Esophagus squamous epithelium (tissue), 4 donors: ENCODE data around the gene MCC.

Source experiments
- POLR2A ChIP-seq, 4 donors: fragments of 450-650 bp; IDR thresholded peaks; one replicate each; pipeline ENCODE4 v1.6.1; 2017; ENCODE audit warnings: antibody characterized with exemption in 4 of 4, mild to moderate bottlenecking in 4 of 4, moderate library complexity in 3 of 4
- TF ChIP-seq, protein P1 (sequence below), 6 experiments: fragments of 450-650 bp in 4 of 6; fragments of 200-600 bp in 2 of 6; sonication (generic) in 2 of 6; IDR thresholded peaks; one replicate each; pipeline ENCODE4 v1.5.1; 2016 to 2019; ENCODE audit warnings: antibody characterized with exemption in 6 of 6, mild to moderate bottlenecking in 4 of 6, moderate library complexity in 4 of 6

DNA sequence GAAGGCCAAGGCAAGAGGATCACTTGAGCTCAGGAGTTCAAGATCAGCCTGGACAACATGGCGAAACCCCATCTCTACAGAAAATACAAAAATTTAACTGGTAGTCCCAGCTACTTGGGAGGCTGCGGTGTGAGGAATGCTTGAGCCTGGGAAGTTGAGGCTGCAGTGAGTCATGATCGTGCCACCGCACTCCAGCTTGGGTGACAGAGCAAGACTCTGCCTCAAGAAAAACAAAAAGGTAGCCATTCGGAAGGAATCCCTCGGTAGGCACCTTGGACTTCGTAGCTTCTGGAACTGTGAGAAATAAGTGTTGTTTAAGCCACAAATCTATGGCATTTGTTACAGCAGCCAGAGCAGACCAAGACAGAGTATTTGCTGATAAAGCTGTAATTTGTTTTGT lies 337.4 kb downstream of the MCC start:
- TF ChIP-seq, protein P1, sequence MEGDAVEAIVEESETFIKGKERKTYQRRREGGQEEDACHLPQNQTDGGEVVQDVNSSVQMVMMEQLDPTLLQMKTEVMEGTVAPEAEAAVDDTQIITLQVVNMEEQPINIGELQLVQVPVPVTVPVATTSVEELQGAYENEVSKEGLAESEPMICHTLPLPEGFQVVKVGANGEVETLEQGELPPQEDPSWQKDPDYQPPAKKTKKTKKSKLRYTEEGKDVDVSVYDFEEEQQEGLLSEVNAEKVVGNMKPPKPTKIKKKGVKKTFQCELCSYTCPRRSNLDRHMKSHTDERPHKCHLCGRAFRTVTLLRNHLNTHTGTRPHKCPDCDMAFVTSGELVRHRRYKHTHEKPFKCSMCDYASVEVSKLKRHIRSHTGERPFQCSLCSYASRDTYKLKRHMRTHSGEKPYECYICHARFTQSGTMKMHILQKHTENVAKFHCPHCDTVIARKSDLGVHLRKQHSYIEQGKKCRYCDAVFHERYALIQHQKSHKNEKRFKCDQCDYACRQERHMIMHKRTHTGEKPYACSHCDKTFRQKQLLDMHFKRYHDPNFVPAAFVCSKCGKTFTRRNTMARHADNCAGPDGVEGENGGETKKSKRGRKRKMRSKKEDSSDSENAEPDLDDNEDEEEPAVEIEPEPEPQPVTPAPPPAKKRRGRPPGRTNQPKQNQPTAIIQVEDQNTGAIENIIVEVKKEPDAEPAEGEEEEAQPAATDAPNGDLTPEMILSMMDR (IDR thresholded peaks at IDR 0.05), result no peak
- no peak for TF ChIP-seq POLR2A (IDR thresholded peaks at IDR 0.05)
